HG03439 (cell line): ENCODE data around the gene IDH3G.

Source experiments
- ATAC-seq: cut with Tn5 transposase; IDR thresholded peaks from one replicate; pipeline ENCODE4 v1.9.1; 2021; ENCODE audit warnings: mild to moderate bottlenecking, moderate library complexity; ENCODE audit not compliant: unreplicated experiment

Gene IDH3G

GRCh38 chrX:153736071-153736820 is 57.9 kb downstream of the IDH3G start:
- ATAC-seq: no peak
